Activated CD8-positive, alpha-beta memory T cell treated with anti-CD3 and anti-CD28 coated beads for 1 hour (primary cell): ENCODE results near the gene RUSC2.
"Not testable (repeated sequence)": the region's sequence is repeated elsewhere in the genome, so short reads cannot be mapped to it uniquely, and the experiment has no call there.

ENCODE experiments used
- DNase-seq, 2 donors: peaks; one replicate each; pipeline ENCODE4 v3.0.0-alpha.2; 2020; ENCODE audit warnings: low read depth in 1 of 2; ENCODE audit errors: extremely low read depth in 1 of 2

RUSC2 gene

DNA sequence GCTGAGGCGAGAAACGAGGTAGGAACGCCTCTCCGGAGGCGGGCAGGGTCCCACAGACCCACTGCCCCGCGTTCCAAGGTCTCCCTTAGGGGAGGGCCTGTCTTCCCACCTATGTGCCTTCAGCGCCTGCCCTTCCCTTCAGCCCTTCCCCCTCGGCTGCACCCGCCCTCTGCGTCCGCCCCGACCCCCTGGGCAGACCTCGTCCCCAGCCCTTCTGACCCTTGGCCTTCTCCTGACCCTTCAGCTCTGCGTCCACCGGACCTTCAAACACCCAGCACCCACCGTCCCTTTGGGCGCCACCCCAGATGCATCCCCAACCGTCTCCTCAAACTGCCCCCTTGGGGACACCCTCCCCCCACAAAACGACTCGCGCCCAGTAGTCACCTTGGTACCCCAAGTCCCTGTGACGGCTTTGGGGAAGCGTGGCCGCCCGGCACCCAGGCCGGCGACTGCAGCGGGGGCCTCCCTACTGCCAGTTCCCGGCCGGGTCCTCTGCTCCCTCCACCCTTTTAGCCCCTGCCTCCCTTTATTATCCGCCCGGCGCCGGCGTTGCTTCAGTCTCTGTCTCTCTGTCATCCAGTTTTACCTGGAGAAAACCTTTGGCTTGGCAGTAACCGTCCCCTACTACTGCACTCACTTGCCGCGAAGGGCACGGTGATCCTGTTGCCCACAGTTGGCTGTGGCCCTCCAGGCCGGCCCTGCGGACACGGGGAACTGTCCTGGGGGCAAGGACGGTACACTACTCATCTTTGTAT lies 421 bp downstream of the RUSC2 start:
- DNase-seq = no peak

GRCh38 chr9:35490910-35491465 lies 1.1 kb downstream of the RUSC2 start:
- no peak for DNase-seq

GRCh38 chr9:35493119-35493518 lies 3.2 kb downstream of the RUSC2 start:
- DNase-seq = not testable (repeated sequence)

DNA sequence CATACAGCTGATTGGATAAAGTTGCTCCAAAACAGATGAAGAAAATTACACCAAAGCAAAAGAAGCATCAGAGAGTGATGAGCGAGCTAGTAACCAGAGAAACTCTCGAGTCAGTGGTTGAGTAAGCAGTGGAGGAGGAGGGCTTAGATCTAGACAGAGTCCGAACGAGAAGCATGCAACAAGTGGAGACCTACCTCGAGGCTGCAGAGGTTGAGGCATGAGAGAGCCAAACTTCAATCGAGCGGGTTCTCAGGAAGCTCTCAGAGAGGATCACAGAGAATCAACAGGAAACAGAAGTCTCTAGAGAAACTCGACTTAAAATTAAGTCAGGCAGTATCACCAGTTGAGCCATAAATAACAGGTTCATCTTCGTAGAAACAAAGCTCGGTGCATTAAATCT lies 6.1 kb downstream of the RUSC2 start:
- no peak for DNase-seq

- DNase-seq = not testable (repeated sequence)
Measured at GRCh38 chr9:35498245-35498644, 8.3 kb downstream of the RUSC2 start.

DNA sequence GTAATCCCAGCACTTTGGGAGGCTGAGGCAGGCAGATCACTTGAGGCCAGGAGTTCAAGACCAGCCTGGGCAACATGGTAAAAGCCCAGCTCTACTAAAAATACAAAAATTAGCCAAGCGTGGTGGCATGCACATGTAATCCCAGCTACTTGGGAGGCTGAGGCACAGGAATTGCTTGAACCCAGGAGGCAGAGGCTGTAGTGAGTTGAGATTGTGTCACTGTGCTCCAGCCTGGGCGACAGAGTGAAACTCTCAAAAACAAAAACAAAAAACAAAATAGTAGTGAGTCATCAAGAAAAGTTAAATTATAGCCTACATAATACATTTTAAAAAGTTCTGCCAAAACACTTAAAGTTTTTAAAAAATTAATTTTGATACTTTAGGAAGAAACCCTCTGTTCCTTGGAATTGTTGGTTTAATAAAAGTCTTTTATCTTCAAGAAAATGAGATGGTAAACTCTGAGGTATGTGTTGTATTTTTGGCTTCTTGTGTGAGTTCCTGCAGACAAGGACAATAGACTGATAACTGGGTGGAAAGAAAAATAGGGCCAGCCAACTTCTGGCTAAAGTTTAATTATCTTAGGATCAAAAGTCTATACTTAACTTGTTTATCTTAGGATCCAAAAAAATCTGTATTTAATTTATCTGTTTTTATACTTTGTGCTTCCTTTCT lies 9.3 kb downstream of the RUSC2 start:
- no peak for DNase-seq

DNA sequence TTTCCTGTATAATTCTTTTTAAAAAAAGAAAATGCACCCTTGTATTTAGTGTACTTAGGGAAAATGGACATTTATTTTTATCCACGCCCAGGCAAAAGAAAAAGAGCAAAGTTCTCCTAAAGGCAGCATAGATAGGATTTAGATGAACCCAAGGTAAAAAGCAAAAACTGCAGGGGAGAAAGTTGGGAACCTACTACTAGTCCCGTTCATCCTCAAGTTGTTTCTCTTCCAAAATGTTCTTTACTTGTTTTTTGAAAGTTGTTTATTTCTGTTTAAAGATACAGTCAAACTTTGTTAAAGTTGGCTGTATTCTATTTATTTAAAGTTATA lies 9.8 kb downstream of the RUSC2 start:
- DNase-seq = no peak

GRCh38 chr9:35500130-35500748 lies 10.3 kb downstream of the RUSC2 start:
- DNase-seq = no peak

- DNase-seq = no peak
Measured at GRCh38 chr9:35501946-35502345, 12.0 kb downstream of the RUSC2 start.

GRCh38 chr9:35506359-35506758 lies 16.4 kb downstream of the RUSC2 start:
- DNase-seq = no peak

DNA sequence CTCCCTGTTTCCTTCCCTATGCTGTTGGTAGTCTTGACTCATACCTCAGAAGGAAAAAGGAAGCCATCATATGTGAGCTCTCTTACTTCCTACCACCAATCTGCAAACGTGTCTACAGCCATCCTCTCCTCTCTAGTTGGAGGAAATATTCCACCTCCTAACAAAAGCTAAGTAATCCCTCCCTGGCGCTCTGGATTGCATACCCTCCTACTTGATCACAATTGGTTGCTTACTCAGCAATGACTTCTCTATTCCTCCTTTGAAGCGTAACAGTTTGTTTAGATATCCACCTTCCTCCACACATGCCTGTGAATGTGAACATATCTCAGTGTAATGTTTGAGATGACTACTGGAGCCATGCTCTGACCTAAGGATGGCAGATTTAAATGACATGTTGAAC lies 18.2 kb downstream of the RUSC2 start:
- no peak for DNase-seq

DNA sequence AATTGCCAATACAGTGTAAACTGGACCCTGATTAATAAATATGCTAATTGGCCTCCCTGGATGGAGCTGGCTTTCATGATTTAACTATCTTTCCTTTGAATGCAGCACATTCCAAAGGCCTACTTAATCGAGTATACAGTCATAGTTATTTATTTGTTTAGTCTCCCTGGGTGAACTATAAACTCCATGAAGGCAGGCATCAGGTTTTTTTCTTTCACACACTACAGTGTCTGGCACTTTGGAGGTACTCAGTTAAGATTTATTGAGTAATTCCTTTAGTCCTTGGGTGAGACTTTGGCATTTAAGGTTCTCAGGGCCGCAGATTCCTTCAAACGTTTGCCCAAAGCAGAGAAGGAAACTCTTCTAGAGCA lies 20.5 kb downstream of the RUSC2 start:
- DNase-seq = no peak

DNA sequence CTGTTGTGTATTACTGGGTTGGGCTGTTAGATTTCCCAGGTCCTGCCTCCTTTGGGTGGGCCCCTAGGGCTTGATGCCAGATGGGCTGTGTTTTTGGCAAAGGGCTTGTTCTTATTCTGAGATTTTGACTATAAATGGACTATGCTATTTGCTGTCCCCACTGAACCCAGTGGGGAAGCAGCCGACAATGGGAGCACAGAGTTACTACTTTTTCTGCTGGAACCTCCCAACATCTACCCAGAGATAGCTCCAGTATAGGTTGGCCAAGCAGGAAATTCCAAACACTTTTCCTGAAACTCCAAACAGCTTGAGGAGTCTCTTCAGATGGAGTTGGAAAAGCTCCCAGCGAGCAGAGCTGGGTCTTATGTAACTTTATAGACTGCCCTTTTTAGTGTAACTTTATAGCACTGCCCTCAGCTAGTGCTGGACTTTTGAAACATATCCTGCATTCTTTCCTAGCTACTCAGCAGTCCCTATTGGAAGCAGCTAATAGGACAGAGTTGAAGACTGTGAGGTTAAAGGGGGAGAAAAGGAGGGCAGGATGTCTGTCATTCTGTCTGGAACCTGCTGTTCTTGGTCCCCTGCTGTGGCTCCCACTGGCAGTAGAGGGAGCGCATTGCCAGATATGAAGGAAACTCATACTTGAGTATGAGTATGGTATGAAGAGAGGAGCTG lies 21.0 kb downstream of the RUSC2 start:
- DNase-seq = no peak

DNA sequence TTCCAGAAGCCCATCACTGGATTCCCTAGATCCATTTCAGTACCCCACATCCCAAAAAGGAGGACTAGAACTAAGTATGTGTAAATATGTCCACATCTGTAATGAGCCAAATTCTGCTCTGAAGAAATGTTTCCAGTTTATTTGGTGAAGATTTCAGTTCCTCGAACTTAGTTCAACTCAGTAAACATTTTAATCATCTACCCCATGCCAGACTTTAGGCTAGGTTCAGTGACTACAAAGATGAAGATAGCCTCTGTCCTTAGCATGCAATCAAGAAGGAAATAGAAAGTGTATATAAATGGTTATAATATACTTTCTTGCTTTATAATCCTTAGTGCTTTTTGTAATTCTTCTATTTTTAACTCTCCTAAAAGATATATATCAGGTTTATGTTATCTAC lies 21.5 kb downstream of the RUSC2 start:
- DNase-seq = no peak

DNA sequence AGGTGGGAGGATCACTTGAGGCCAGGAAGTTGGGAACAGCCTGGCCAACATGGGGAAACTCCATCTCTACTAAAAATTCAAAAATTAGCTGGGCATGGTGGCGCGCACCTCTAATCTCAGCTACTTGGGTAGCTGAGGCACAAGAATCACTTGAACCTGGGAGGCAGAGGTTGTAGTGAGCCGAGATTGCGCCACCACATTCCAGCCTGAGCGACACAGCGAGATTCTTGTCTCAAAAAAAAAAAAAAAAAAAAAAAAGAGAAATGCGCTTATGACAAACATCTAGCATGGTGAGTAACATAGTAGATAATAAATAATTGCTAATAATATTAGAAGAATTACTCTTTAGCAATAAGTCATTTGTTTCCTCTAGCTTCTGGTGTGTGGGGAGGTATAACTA lies 25.9 kb downstream of the RUSC2 start:
- DNase-seq = no peak

GRCh38 chr9:35516479-35516878 lies 26.6 kb downstream of the RUSC2 start:
- DNase-seq = no peak

GRCh38 chr9:35517131-35517530 lies 27.2 kb downstream of the RUSC2 start:
- no peak for DNase-seq

DNA sequence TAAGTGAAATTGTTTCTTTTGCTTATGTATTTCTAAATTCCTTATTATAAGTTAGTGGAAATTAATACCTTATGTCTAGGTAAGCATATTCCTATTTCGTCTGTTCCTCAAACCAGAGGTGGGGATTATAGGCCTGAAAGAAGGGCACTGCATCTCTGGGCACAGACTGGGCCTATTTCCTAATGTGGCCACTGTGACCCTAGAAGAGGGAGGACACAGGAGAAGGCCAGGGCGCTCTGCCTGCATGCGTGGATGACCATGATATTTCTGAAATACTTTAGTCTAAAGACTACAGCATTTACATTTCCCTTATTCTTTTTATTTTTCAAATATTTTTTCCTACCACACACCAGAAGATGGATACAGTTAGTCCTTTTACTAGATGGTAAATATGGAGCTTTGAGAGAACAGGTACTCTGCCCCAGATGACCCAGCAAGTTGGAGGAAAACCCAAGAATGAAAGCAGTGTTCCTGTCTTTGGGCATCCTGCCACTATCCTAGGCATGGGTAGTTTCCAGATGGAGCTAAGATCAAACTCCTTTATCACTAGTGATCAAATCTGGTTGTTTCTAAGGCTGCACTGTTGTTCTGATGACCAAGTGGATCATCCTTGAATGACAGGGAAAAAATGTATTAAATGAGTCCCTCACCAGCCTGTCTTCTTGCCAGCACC lies 27.8 kb downstream of the RUSC2 start:
- DNase-seq = no peak

GRCh38 chr9:35518225-35518821 lies 28.4 kb downstream of the RUSC2 start:
- no peak for DNase-seq

DNA sequence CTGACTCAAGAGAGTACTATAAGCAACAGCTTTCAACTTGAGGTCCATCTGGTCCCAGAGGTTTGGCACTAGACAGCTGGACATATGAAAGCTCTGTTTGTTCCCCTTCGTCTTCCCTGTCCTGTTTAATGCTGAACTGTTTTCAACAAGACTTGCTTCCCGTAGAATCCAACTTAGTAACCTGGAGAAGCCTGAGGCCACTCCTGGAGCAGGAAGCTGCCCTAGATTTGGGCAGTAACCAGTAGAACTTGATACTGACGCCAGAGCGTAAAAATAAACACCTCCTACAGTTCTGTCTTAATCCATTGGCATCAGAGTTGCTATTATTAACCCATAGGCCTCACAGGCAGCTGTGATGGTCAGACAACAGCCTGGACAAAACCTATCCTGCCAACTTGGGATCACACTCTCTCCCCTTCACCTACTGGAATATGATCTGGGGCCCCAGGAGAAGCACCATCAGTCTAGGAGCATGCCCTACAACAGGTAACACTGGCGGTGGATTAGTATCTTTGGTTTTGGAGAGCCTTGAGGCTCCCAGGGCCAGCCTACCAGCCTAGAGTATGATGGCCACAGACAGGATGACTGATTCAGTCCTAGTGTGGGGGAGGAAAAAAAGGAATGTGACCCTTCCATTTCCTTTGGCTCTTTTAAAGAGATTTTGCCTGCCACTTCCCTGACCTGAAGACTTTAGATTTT lies 29.2 kb downstream of the RUSC2 start:
- no peak for DNase-seq
